CD4-positive, alpha-beta T cell treated with Interleukin-15 for 4 hours (primary cell): ENCODE data around the gene FAM234B.
A peak's percentile ranks its signal among the peaks of the same experiment; 100 is the strongest.

Experiments used
- DNase-seq: peaks from one replicate; pipeline ENCODE4 v3.0.0-alpha.2; 2020; ENCODE audit warnings: low spot score

The FAM234B gene

DNA sequence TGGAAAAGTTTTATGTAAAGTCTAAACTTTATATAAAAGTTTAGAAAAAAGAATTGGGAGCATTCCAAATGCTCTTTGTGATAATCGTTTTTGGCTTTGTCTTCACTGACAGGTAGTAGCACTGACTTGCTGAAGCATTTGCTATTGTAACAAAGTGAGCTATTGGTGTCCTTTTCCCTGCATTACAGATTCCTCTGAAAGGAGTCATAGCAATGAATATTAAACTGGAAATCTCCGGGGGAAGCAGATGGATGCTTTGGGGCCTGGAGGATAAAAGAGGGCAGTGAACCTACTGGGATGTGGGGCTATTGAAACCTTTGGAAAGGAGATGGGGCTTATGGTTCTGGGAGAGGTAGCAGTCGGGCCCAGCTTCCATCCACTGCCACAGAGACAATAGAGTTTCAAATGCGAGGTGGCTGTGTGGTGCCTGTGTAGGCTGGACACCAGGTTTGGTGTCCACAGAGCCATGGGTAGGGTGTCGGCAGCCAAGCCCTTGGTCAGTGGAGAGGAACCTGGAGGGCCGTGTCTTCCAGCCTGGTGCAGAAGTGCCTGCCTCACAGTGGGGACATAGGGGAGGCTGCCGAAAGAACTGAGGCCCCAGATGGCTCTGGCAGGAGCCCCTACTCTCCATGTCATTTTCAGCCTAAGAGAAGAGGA, 49.1 kb downstream of the FAM234B start:
- DNase-seq: no peak

GRCh38 chr12:13093848-13094220, 49.7 kb downstream of the FAM234B start:
- no peak for DNase-seq

GRCh38 chr12:13094367-13094766, 50.2 kb downstream of the FAM234B start:
- no peak for DNase-seq

DNA sequence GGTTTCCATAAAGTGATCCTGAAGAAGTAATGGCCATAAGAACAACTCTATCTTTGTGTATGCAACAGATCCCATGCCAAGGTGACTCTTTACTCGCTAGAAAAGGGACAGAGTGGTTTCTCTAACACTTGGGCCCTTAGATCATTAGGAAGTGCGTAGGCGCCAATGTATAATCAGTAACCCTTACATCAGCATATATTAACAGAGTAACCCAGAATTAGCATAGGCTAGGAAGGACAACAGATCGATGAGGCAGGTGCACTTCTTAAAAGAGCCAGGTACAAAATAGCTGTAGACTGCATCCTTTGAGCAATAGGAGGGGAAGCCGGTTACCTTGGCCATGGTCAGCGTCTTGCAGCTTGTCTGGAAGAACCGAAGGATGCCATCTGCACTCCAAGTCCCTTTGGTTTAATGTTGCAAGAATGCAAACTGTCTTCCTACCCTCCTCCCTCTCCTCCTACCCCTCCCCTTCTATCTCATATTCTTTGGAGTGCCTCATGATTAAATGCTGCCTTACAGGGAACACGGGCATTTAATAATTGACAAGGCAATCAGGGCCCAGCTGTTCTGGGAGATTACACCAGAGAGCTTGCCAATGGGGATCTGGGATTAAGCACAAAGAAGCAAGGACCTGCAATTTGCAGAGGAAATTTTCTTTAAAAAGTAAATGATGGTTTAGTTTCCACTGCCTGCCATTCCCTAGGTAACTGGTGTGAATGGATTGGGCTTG, 51.2 kb downstream of the FAM234B start:
- DNase-seq: no peak

DNA sequence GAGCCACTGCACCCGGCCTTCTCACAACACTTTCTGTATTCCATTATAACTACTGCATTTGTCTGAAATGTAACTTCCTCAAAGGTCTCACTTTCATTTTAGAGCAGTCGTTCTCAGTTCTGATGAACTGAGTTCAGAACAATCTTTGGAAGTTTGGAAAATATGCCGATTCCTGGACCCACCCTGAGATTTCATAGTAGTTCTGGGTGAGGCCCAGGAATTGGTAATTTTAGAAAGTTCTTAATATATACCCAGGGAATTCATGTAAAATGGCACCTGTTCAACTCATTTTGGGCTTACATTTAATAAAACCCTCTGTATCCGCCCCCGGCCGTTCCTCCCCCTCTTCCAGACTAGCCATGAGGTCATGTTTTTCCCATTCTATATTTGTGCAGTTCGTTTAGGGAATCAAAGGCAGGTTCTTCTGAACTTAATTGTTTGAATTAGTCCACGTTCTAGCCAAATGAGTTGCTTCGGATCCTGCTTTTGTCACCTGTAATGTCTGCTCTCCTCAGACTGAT, 53.4 kb downstream of the FAM234B start:
- DNase-seq: no peak

DNA sequence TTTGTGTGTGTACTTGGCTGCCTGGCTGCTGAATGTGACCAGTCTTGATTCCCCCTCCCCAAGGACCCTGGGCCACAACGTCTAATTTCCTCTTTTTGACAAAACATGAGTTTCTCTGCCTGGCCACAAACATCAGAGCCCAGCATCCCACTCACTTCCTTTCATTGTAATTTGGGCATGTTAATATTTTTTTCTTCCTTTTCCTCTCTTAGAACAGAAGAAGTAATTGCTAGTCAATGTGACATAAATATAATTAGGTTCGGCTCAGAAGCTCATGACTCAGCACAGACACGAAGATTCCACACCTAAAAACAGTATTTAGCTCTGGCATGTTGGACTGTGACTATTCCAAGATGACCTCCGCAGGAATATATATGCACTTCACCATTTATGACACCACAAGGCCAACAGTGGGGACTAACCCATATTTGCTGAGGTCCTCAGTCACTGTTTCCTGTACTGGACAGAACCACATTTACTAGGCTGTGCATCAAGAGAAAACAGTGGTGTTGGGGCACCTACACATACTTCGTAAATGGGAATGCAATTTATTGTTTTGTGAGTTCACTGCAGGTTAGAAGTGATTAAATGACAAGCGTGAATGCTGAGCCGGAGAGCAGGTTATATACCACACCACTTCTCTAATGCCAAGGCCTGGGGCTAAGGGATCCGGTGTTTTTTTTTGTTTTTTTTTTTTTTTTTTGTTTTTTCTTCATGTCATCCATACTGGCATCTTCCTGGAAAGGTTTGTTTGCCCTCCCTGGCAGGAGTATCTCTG, 55.1 kb downstream of the FAM234B start:
- DNase-seq: no peak

DNA sequence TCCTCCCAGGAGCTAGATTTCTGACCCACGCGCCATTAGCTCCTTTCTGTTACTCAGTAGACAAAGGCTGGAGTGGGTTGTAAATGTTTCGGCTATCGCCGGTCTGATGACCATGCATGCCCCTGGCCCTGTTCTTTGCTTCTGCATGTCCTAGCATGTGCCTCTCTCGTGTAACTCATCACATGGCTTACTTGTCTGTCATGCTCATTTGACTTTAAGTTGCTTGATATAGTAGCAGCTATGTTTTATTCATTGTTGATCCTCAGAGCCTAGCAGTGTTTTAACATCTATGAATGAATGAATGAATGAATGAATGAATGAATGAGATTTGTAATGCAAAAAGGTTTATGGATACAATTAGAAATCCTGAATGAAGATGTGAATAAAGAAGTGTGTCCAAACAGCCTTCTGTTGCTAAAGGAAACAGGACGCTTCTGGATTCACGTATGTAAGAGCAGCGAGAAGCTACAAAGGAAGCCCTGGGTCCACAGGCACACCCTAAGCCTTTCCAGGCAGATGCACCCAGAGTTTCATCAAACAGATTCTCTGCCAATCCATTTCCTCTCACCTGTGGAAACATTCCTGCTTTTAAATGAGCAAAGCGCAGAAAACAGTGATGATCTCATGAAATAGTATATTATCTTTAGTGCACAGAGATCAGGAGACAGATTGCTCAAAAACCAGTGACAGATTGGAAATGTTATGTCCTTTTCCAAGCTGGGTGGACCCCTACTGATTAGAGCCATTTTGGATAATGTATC, 55.8 kb downstream of the FAM234B start:
- no peak for DNase-seq

GRCh38 chr12:13100605-13100881, 56.4 kb downstream of the FAM234B start:
- DNase-seq: no peak

DNA sequence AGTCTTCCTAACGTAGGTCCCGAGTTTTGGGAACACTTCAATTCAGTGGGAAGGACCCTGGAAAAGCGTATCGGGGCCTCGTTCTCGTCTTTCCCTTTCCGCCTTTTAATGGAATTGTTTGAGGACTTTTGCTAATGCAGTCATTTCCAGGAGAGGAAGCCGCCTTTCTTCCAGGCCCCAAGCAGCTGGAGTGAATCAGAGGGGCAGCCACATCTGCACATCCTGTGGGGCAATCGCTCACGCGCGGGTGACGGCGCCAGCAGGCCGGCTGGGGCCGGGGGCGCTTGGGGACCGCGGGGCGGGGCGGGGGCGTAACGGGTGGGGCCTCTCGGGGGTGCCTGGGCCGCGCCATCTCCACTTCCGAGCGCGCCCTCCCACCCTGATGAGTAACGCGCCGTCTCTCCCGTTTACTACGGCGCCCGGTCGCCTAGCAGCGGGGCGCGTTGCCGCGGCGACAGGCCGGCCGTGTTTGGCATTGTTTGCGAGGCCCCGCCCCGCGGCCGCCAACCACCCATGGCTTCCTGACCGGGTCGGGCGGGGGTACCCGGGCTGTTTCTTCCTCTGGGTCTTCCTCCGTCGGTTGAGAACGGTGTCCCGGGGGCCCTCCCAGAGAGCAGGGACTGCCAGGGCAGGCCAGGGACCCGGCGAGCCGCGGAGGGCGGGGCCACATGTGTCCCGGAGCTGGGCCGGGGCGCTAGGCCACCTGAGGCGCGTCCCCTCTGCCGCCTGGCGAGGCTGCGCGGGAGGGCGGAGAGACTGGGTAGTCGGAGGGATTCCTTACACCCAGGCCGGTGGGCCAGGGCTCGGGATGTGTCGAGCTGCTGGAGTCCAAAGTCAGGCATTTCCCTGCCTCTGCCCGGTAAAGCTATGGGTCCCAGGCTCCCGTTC, 56.9 kb downstream of the FAM234B start:
- DNase-seq: peak; percentile 97

DNA sequence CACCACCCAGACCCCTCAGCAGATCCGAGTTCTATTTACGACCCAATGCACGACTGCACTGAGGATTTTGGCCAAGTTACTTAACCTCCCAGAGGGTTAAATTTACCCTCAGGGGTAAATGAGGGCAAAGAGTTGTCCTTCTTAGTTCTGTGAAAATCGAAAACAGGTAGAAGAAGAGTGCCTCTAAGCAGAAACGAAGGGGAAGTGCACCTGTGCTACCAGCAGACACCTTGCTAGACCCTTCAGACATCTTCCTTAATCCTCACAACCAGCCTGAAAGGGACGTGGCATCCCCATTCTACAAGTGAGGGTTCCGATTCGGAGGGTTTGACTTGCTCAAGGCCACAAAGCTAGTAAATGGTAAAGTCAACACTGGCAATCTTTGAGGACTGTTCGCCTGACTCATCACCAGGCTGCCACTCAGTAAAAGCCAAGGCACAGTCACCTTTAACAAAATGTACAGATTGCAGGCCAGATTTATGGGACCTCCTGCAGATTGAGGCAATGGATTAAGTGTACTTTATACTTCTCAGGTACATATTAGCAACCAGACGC, 57.7 kb downstream of the FAM234B start:
- DNase-seq: peak; percentile 72

DNA sequence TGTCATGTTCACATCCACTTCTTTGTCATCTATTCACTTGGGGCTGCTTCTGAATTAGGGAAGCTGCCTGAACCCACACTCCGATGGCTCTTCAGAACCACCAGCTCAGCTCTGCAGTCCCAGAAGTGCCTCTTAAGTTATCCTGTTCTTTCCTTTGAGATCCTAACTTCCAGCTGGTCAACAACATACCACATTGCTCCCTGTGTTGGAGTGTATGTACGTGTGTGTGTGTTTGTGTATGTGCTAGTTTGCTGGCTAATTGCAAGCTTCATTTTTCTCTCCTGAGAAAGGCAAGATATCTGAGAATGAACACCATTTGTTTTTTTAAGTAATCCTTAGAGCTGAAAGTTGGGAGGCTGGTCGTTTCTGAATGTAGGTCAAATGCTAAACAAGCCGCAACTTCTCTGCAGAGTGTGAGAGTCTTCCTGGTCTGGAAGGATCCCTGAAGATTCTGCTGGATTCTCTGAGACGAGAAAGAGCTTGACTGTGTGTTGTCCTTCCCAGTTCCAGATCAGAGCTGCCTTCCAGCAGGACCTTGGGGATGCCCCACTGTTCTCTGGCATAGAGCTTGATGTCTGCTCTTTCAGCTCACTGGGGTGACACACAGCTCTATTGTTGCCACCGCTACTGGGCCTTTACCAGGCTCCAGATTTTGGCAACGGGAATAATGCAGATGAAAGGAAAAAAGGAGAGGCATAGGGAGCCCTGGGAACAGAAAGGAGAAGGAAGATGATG, 58.4 kb downstream of the FAM234B start:
- no peak for DNase-seq

DNA sequence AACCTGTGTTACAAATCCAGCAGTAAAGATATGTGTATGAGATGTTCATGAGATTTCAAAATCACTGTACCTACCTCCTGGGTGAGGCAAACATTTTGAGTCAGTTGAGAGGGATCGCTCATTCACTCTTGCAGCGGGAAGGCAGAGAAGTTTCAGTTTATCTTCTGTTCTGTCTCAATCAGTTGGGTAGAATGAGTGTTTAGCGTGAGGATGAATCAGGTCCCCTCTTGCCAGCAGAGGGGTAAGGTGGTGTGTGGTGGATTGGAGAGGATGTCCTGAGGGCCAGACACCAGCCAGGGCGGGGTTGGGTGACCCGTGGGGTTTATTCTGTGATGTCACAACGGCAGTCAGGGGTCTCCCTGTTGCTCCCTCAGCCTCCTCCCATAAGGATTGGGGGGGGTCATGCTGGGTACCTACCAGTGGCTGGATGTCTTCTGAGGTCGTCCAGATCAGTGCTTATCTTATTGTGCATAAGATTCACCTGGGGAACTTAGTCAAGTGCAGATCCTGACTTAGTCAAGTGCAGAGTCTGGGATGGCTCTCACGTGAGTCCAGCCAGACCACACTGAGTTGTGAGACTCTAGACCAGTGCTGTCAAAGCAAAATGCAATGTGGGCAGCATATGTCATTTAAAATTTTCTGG, 59.3 kb downstream of the FAM234B start, which contains the start of gene GSG1:
GSG1 (minus strand) TSS at position 277 of the 643 bp plus-strand sequence; CDS start at position 122, 155 bp downstream.
- peak; percentile 32 for DNase-seq

- no peak for DNase-seq
Observed at GRCh38 chr12:13104409-13104808, 60.2 kb downstream of the FAM234B start.

DNA sequence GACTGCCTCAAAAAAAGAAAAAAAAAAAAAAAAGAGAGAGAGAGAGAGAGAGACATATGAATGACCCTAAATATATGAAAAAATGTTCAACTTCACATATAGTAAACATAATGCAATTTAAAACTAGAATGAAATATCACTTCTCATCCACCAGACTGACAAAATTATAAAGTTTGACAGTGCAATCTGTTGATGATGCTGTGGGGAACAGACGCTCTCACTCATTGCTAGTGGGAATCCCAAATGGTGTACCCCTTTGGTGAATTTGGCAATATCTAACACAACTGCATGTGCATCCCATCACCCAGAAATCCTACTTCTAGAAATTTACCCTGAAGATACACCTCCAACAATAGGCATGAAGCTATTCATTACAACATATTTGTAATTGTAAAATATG, 61.6 kb downstream of the FAM234B start:
- no peak for DNase-seq

DNA sequence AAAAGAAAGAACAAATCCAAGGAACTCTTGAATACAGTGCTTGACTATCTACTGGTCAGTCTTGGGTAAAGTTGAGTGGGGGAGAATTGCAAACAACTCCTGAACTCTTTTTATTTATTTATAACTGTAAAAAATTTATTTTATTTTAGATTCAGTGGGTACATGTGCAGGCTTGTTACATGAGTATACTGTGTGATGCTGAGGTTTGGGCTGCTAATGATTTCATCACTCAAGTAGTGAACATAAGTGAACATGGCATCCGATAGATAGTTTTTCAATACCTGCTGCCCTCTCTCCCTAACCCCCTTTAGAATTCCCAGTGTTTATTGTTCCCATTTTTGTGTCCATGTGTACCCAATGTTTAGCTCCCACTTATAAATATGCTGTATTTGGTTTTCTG, 62.5 kb downstream of the FAM234B start:
- no peak for DNase-seq

DNA sequence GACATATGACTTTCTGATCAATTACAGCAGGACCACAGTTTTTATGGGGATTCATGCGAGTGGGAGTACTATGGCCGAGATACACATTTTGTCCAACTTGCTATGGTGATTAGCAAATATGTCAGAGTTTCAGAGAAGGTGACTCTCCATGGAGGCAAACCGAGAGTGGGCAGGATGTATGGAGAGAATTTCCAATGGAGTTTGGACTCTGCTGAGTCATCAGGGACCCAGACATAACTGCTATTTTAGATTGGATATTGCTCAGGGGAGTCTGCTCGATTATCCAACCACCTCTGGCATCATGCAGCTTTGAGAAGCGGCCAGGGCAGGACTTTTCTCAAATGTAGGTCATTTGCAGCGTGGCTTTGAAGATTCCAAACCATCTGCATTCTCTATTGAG, 68.8 kb downstream of the FAM234B start:
- DNase-seq: no peak

DNA sequence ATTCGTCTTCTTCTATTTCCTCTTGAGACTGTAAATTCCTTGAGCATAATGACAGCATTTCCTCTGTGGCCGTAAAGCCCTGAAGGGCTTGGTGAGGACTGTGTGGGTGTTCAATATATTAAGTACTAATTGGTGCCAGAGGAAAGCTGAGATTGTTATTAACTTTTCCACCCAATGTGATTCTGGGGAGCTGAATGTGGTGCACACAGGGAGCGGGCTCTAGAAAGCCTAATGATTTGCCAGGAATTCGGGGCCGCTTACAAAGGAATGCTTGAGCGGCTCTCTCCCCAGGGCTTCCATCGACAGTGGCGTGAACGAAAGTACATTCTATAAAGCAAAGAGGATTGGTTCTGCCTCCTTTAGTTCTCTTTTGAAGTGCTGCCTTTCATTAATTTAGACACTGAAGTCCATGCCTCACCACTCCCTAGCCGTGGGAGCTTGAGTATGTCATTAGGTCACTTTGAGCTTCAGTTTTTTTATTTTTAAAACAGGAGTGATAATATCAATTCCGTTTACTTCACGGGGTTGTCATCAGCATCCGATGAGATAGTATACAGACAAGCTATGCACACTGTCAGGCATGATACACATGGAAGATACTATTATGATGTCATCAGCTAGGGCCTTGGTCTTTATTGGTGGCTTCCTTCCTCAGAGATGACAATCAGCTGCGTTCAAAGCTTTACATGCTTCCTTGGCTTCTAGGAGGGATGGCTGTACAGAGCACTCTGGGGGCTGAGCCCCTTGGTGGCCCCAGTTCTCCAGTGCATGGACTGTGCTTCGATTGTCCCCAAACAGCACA, 70.3 kb downstream of the FAM234B start:
- no peak for DNase-seq

DNA sequence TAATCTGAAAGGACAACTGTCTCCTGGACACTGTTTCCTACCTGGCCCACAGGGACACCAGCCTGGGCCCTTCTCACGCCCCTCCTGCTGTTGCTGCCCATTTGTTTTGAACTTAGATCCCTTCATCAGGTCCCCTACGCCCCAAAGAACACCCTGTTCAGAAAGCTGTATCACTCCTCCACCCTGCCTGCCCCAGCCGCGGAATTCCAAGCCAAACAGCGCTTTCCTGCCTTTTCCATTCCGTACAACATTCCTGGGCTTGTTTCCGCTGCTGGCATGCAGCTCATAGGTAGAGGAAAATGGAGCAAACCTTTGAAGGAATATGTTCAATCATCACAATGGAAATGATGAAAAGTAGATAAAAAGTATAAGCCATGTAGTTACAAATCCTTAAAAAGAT, 72.1 kb downstream of the FAM234B start:
- no peak for DNase-seq

GRCh38 chr12:13117029-13117428, 72.8 kb downstream of the FAM234B start:
- DNase-seq: no peak
